ENCODE measurements around the gene TSHZ2. TPM values are rescaled to one million over a fixed set of nuclear protein-coding genes. Genes with fewer than 3 reads are reported as not detected.
"Not testable (repeated sequence)": the region's sequence is repeated elsewhere in the genome, so short reads cannot be mapped to it uniquely, and the experiment has no call there.

Gene TSHZ2
- total RNA-seq, 1 donor from 2014 or later = 10.1 TPM

GRCh38 chr20:53515749-53516148 lies 543.6 kb downstream of the TSHZ2 start:
- no peak for DNase-seq

- DNase-seq = no peak
Observed at GRCh38 chr20:53517146-53517545, 545.0 kb downstream of the TSHZ2 start.

- not testable (repeated sequence) for DNase-seq
Observed at GRCh38 chr20:53521421-53521820, 549.3 kb downstream of the TSHZ2 start.

GRCh38 chr20:53522026-53522425 lies 549.9 kb downstream of the TSHZ2 start:
- DNase-seq = no peak

GRCh38 chr20:53522696-53523095 lies 550.5 kb downstream of the TSHZ2 start:
- no peak for DNase-seq

- DNase-seq = not testable (repeated sequence)
Observed at GRCh38 chr20:53523615-53524014, 551.5 kb downstream of the TSHZ2 start.

GRCh38 chr20:53524589-53525312 lies 552.6 kb downstream of the TSHZ2 start:
- no peak for DNase-seq

- DNase-seq = no peak
Observed at GRCh38 chr20:53527196-53527595, 555.0 kb downstream of the TSHZ2 start.

GRCh38 chr20:53529658-53530057 lies 557.5 kb downstream of the TSHZ2 start:
- no peak for DNase-seq

GRCh38 chr20:53530440-53530839 lies 558.3 kb downstream of the TSHZ2 start:
- no peak for DNase-seq

GRCh38 chr20:53532654-53533312 lies 560.6 kb downstream of the TSHZ2 start:
- DNase-seq = not testable (repeated sequence)

- DNase-seq = no peak
Observed at GRCh38 chr20:53533500-53533899, 561.3 kb downstream of the TSHZ2 start.

GRCh38 chr20:53534037-53534436 lies 561.9 kb downstream of the TSHZ2 start:
- DNase-seq = no peak

GRCh38 chr20:53535878-53536277 lies 563.7 kb downstream of the TSHZ2 start:
- no peak for DNase-seq

- DNase-seq = not testable (repeated sequence)
Observed at GRCh38 chr20:53536382-53536781, 564.2 kb downstream of the TSHZ2 start.

GRCh38 chr20:53539516-53539915 lies 567.4 kb downstream of the TSHZ2 start:
- no peak for DNase-seq

Small RNA genes within 50 kb of the gene (small RNA-seq; reads per million reads assigned to genes)
- gene RF00019 (ENCODE audit: low replicate concordance) = not detected

Measured in skin of body (tissue), 3 donors.